H1 (cell line): Measurements from ENCODE around the gene ADCY5.
A peak's percentile ranks its signal among the peaks of the same experiment; 100 is the strongest.

Source experiments
- EZH2 ChIP-seq: fragments of 200-600 bp; sonication (generic); IDR thresholded peaks from 2 replicates; pipeline ENCODE4 v1.7.1; 2012; ENCODE audit warnings: low read depth, mild to moderate bottlenecking, moderate library complexity, low read length, inconsistent platforms; ENCODE audit not compliant: severe bottlenecking
- MAFK ChIP-seq: IDR thresholded peaks from 2 replicates; pipeline ENCODE4 v1.6.1; 2012; ENCODE audit warnings: low read depth, mild to moderate bottlenecking, improper control_type of control experiment, low read length
- PHF8 ChIP-seq: fragments of 200-600 bp; sonication (generic); conservative IDR thresholded peaks from 2 replicates; pipeline ENCODE4 v1.7.1; 2012; ENCODE audit warnings: low read depth, mild to moderate bottlenecking, inconsistent platforms, low read length, moderate library complexity
- POLR2A ChIP-seq, 2 experiments: IDR thresholded peaks; 1 replicate in 1 of 2; 2 replicates in 1 of 2; pipeline ENCODE4 v1.6.1; 2011; ENCODE audit warnings: low read depth in 2 of 2, low read length in 2 of 2, mild to moderate bottlenecking in 2 of 2; ENCODE audit errors: control extremely low read depth in 1 of 2
- POU5F1 ChIP-seq: IDR thresholded peaks from 2 replicates; pipeline ENCODE4 v1.6.1; 2011; ENCODE audit warnings: low read depth, mild to moderate bottlenecking, low read length, moderate library complexity
- TAF1 ChIP-seq: IDR thresholded peaks from 2 replicates; pipeline ENCODE4 v1.6.1; 2011; ENCODE audit warnings: mild to moderate bottlenecking, low read depth, low read length
- TBP ChIP-seq: IDR thresholded peaks from 2 replicates; pipeline ENCODE4 v1.6.1; 2011; ENCODE audit warnings: low read depth, low read length, improper control_type of control experiment
- TCF12 ChIP-seq: IDR thresholded peaks from 2 replicates; pipeline ENCODE4 v1.6.1; 2011; ENCODE audit warnings: low read depth, mild to moderate bottlenecking, low read length
- YY1 ChIP-seq: IDR thresholded peaks from 2 replicates; pipeline ENCODE4 v1.6.1; 2011; ENCODE audit warnings: low read depth, mild to moderate bottlenecking, low read length
- ZNF274 ChIP-seq: IDR thresholded peaks from 2 replicates; pipeline ENCODE4 v1.7.0; 2012; ENCODE audit warnings: low read length, borderline replicate concordance; ENCODE audit errors: extremely low read depth
- TF ChIP-seq, protein P1 (sequence below), 3 experiments: IDR thresholded peaks; 1 replicate in 2 of 3; 2 replicates in 1 of 3; pipeline versions ENCODE4 v1.5.1 to v1.6.1; 2011; ENCODE audit warnings: low read length in 3 of 3, mild to moderate bottlenecking in 3 of 3, inconsistent platforms in 2 of 3, low read depth in 1 of 3, moderate library complexity in 1 of 3; ENCODE audit not compliant: insufficient read depth in 1 of 3; ENCODE audit errors: control extremely low read depth in 1 of 3
- TF ChIP-seq, protein P2 (sequence below): IDR thresholded peaks from 2 replicates; pipeline ENCODE4 v1.6.1; 2011; ENCODE audit warnings: low read length, improper control_type of control experiment

DNA sequence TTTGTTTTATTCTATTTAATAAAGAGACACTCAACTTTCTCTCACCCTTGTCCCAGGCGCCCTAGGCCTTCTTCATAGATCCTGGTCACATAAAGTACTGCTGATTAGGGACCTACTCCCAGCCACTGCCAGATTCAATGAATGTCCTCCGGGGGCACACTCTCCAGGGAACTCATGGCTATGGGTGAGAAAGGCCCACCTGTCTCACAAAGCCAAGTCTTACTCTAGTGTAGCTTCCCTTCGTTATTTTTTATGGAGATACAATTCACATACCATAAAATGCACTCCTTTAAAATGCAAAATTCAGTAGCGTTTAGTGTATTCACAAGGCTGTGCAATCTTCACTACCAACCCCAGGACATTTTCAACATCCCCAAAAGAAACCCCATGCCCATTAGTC lies 87.8 kb downstream of the ADCY5 start:
- TF ChIP-seq, protein P1, sequence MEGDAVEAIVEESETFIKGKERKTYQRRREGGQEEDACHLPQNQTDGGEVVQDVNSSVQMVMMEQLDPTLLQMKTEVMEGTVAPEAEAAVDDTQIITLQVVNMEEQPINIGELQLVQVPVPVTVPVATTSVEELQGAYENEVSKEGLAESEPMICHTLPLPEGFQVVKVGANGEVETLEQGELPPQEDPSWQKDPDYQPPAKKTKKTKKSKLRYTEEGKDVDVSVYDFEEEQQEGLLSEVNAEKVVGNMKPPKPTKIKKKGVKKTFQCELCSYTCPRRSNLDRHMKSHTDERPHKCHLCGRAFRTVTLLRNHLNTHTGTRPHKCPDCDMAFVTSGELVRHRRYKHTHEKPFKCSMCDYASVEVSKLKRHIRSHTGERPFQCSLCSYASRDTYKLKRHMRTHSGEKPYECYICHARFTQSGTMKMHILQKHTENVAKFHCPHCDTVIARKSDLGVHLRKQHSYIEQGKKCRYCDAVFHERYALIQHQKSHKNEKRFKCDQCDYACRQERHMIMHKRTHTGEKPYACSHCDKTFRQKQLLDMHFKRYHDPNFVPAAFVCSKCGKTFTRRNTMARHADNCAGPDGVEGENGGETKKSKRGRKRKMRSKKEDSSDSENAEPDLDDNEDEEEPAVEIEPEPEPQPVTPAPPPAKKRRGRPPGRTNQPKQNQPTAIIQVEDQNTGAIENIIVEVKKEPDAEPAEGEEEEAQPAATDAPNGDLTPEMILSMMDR (IDR thresholded peaks at IDR 0.05; ENCODE audit: control extremely low read depth in 1 of 3, insufficient read depth in 1 of 3, low read depth in 1 of 3, low read length in 3 of 3), result peak; percentile 43 to 55 (median 48)
- no peak for TF ChIP-seq YY1
- TF ChIP-seq EZH2, result no peak
- no peak for TF ChIP-seq ZNF274
- no peak for TF ChIP-seq MAFK
- no peak for TF ChIP-seq TCF12
- no peak for TF ChIP-seq TBP
- no peak for TF ChIP-seq POLR2A (IDR thresholded peaks at IDR 0.05; ENCODE audit: control extremely low read depth in 1 of 2, low read depth in 2 of 2, low read length in 2 of 2)
- no peak for TF ChIP-seq TAF1
- TF ChIP-seq PHF8, result no peak
- no peak for TF ChIP-seq POU5F1
- TF ChIP-seq, protein P2, sequence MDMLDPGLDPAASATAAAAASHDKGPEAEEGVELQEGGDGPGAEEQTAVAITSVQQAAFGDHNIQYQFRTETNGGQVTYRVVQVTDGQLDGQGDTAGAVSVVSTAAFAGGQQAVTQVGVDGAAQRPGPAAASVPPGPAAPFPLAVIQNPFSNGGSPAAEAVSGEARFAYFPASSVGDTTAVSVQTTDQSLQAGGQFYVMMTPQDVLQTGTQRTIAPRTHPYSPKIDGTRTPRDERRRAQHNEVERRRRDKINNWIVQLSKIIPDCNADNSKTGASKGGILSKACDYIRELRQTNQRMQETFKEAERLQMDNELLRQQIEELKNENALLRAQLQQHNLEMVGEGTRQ, result no peak
